ENCODE results near the gene CLN5. TPM values are rescaled to one million over a fixed set of nuclear protein-coding genes. Genes with fewer than 3 reads are reported as not detected.

Gene CLN5
- total and polyA plus RNA-seq, 2 of the 4 experiments (the other 2 are of a cell fraction), result 11.3 to 15.1 TPM

DNA sequence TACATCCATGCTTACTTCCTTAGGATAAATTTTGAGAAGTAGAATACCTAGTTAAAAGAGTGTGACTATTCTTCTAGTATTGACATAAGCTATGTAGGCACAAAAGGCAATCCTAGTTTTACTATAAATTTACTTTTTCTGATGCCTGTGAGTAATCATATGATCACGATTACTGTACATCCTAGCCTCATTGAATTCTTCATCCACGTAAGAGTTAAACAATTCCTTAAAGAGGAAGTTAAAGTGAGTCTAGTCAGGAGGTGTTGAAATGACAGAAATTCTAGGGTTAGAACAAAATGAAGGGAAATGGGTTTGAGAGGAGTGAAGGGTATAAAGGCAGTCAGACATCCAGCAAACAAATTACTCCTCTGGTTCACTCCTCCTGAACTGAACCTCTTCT, 43.7 kb upstream of the CLN5 start, which contains the start of gene ACOD1:
Gene ACOD1, plus strand, starts transcription at position 363 of the 400 bp plus-strand sequence. CDS start 48 bp downstream, outside the sequence.
- Histone ChIP-seq H3K27ac (ENCODE audit: insufficient read depth, low read length) (no peak within 1 kb of the TSS), H2BK20ac (ENCODE audit: low read depth, low read length) (no peak within 1 kb of the TSS), H3K4me1 (ENCODE audit: control insufficient read depth, insufficient read depth, low read length) (no peaks in the 10 kb centered on the region), H3K9me3 (ENCODE audit: control insufficient read depth, insufficient read depth, low read length) (no peaks in the 10 kb centered on the region), H3K9me1 (ENCODE audit: insufficient read depth, low read length) (no peaks in the 10 kb centered on the region), H3K36me3 (ENCODE audit: control insufficient read depth, insufficient read depth, low read length) (no peaks in the 10 kb centered on the region), H2AFZ (replicated peaks; ENCODE audit: low read length, poor library complexity) (no peak within 1 kb of the TSS), H3K27me3 (ENCODE audit: control insufficient read depth, insufficient read depth, low read length) (peaks cover 3% of the 10 kb centered on the region; the same call in 1 of the 2 replicates), H4K8ac (ENCODE audit: low read depth in 2 of 2, low read length in 2 of 2) (no peak within 1 kb of the TSS), H2BK15ac (ENCODE audit: low read depth, low read length) (no peak within 1 kb of the TSS), H2BK5ac (ENCODE audit: low read depth, low read length, poor library complexity, severe bottlenecking) (no peak within 1 kb of the TSS), H2AK5ac (ENCODE audit: low read depth, low read length) (no peak within 1 kb of the TSS), H3K4me2 (ENCODE audit: low read depth, low read length) (no peak within 1 kb of the TSS), H3K14ac (replicated peaks; ENCODE audit: low read depth, low read length) (no peak within 1 kb of the TSS), H3K4ac (ENCODE audit: low read depth, low read length) (no peak within 1 kb of the TSS), H4K20me1 (ENCODE audit: insufficient read depth, low read length) (no peaks in the 10 kb centered on the region), H3K4me3 (ENCODE audit: insufficient read depth, low read depth, low read length) (no peak within 1 kb of the TSS), H2BK120ac (ENCODE audit: low read depth, low read length) (no peak within 1 kb of the TSS), H2AK9ac (replicated peaks; ENCODE audit: low read depth, low read length, poor library complexity) (no peak within 1 kb of the TSS), H3K9ac (ENCODE audit: low read depth, low read length) (no peak within 1 kb of the TSS), H4K91ac (ENCODE audit: insufficient read depth, low read depth, low read length) (no peak within 1 kb of the TSS), H3K18ac (ENCODE audit: low read depth, low read length) (no peak within 1 kb of the TSS), H3K23ac (ENCODE audit: low read depth, low read length) (no peak within 1 kb of the TSS), H3K56ac (ENCODE audit: extremely low read depth, insufficient read depth, low read length) (no peak within 1 kb of the TSS), H3K79me1 (ENCODE audit: low read depth in 1 of 2, low read length in 2 of 2) (no peaks in the 10 kb centered on the region), H4K5ac (ENCODE audit: low read depth, low read length) (no peak within 1 kb of the TSS)
- POLR2A ChIA-PET (ENCODE audit: unreplicated experiment), result no interaction called here
- CTCF ChIA-PET, result no interaction called here
- intact Hi-C loops (cut with micrococcal nuclease) (no loop called here), in situ Hi-C loops (cut with MboI; ENCODE audit: low sequenced_read_pairs) (no loop called here), dilution Hi-C loops (cut with HindIII; ENCODE audit: low sequenced_read_pairs, unreplicated experiment) (no loop called here)
- TF ChIP-seq RCOR1 (IDR thresholded peaks at IDR 0.05; ENCODE audit: insufficient replicate concordance, low read length), result no peak
- no peak for TF ChIP-seq NFE2L2 (IDR thresholded peaks at IDR 0.05; ENCODE audit: low read depth, low read length)
- no peak for TF ChIP-seq CHD1 (IDR thresholded peaks at IDR 0.05; ENCODE audit: low read depth, low read length)
- TF ChIP-seq, protein P1, sequence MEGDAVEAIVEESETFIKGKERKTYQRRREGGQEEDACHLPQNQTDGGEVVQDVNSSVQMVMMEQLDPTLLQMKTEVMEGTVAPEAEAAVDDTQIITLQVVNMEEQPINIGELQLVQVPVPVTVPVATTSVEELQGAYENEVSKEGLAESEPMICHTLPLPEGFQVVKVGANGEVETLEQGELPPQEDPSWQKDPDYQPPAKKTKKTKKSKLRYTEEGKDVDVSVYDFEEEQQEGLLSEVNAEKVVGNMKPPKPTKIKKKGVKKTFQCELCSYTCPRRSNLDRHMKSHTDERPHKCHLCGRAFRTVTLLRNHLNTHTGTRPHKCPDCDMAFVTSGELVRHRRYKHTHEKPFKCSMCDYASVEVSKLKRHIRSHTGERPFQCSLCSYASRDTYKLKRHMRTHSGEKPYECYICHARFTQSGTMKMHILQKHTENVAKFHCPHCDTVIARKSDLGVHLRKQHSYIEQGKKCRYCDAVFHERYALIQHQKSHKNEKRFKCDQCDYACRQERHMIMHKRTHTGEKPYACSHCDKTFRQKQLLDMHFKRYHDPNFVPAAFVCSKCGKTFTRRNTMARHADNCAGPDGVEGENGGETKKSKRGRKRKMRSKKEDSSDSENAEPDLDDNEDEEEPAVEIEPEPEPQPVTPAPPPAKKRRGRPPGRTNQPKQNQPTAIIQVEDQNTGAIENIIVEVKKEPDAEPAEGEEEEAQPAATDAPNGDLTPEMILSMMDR (conservative IDR thresholded peaks at IDR 0.05; ENCODE audit: low read depth, low read length), result no peak
- TF ChIP-seq MAFK (IDR thresholded peaks at IDR 0.05; ENCODE audit: low read depth, low read length), result no peak
- no peak for TF ChIP-seq SMC3 (IDR thresholded peaks at IDR 0.05; ENCODE audit: low read depth, low read length)
- TF ChIP-seq, protein P2, sequence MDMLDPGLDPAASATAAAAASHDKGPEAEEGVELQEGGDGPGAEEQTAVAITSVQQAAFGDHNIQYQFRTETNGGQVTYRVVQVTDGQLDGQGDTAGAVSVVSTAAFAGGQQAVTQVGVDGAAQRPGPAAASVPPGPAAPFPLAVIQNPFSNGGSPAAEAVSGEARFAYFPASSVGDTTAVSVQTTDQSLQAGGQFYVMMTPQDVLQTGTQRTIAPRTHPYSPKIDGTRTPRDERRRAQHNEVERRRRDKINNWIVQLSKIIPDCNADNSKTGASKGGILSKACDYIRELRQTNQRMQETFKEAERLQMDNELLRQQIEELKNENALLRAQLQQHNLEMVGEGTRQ (IDR thresholded peaks at IDR 0.05; ENCODE audit: low read depth, low read length), result no peak
- TF ChIP-seq, protein P3, sequence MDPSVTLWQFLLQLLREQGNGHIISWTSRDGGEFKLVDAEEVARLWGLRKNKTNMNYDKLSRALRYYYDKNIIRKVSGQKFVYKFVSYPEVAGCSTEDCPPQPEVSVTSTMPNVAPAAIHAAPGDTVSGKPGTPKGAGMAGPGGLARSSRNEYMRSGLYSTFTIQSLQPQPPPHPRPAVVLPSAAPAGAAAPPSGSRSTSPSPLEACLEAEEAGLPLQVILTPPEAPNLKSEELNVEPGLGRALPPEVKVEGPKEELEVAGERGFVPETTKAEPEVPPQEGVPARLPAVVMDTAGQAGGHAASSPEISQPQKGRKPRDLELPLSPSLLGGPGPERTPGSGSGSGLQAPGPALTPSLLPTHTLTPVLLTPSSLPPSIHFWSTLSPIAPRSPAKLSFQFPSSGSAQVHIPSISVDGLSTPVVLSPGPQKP (IDR thresholded peaks at IDR 0.05; ENCODE audit: borderline replicate concordance, low read depth, low read length), result no peak
- no peak for TF ChIP-seq RFX5 (IDR thresholded peaks at IDR 0.05; ENCODE audit: low read depth, low read length)
- TF ChIP-seq CEBPB (IDR thresholded peaks at IDR 0.05; ENCODE audit: low read depth, low read length), result no peak
- TF ChIP-seq BHLHE40 (IDR thresholded peaks at IDR 0.05; ENCODE audit: low read depth, low read length), result no peak
- no peak for TF ChIP-seq POLR2A (IDR thresholded peaks at IDR 0.05; ENCODE audit: low read depth, low read length)
- no peak for TF ChIP-seq RAD21 (IDR thresholded peaks at IDR 0.05; ENCODE audit: low read length)
- TF ChIP-seq MAZ (IDR thresholded peaks at IDR 0.05; ENCODE audit: borderline replicate concordance, low read depth, low read length), result no peak
- TF ChIP-seq MXI1 (IDR thresholded peaks at IDR 0.05; ENCODE audit: borderline replicate concordance, low read depth, low read length), result no peak
- no peak for TF ChIP-seq FOS (IDR thresholded peaks at IDR 0.05; ENCODE audit: low read depth, low read length)
- no peak for ATAC-seq (ENCODE audit: low read depth)
- no TSS peak for BruUV-seq (replicated peaks)
- no peak for DNase-seq
- WGBS, 2 experiments (ENCODE audit: extremely low coverage in 2 of 2, insufficient read length in 1 of 2), result no CpG with 5 or more reads among the region's 2 CpGs
